Bronchial epithelial cell (primary cell): ENCODE data around the gene METAP1D. TPM values are rescaled to one million over a fixed set of nuclear protein-coding genes. Genes with fewer than 3 reads are reported as not detected.

Experiments
- DNase-seq: peaks from one replicate; pipeline ENCODE4 v3.0.0-alpha.2; 2010; ENCODE audit warnings: low read depth
- FAIRE-seq: peaks from 2 replicates; lab custom pipeline; 2011; peaks lifted over from hg19 to GRCh38; lab: Jason Lieb, UNC
- H3K27me3 ChIP-seq: 2 replicates; pipeline ENCODE4 v1.5.1; 2011; ENCODE audit warnings: low read length; ENCODE audit not compliant: control insufficient read depth, insufficient read depth
- H3K36me3 ChIP-seq: 2 replicates; pipeline ENCODE4 v1.5.1; 2011; ENCODE audit warnings: low read length; ENCODE audit not compliant: control insufficient read depth, insufficient read depth
- H3K4me3 ChIP-seq: 2 replicates; pipeline ENCODE4 v1.5.1; 2011; ENCODE audit warnings: mild to moderate bottlenecking, low read depth, low read length, control low read depth
- total RNA-seq: library from RNA; depleted of rRNA; stranded (reverse); fragments of >200 nt; gene quantifications from 2 replicates; pipeline ENCODE4 v1.2.1, GENCODE V29; 2014
- TF ChIP-seq, protein P1 (sequence below): IDR thresholded peaks from 2 replicates; pipeline ENCODE4 v1.5.1; 2011; ENCODE audit warnings: mild to moderate bottlenecking, moderate library complexity, low read length, control low read depth, inconsistent platforms; ENCODE audit not compliant: insufficient read depth, severe bottlenecking

The METAP1D gene
- total RNA-seq, 1 donor from 2014 or later: 2.6 TPM

DNA sequence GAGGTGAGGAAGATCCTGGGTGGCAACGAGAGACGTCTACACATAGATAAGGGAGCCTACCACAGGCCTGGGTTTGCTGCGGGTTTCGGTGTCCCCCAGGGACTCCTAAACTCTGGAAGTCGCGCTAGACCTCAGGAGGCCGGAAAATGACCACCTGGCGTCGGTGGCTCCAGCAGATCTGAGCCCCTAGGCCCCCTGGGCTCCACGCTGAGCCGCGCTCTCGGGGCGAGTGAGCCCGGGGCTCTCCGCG is 84.6 kb downstream of the METAP1D start:
- no peaks in the 10 kb centered on the region for H3K36me3 ChIP-seq
- peaks cover 79% of the 10 kb centered on the region for H3K27me3 ChIP-seq
- no peak overlapping the region for H3K4me3 ChIP-seq
- no peak for FAIRE-seq
- TF ChIP-seq, protein P1, sequence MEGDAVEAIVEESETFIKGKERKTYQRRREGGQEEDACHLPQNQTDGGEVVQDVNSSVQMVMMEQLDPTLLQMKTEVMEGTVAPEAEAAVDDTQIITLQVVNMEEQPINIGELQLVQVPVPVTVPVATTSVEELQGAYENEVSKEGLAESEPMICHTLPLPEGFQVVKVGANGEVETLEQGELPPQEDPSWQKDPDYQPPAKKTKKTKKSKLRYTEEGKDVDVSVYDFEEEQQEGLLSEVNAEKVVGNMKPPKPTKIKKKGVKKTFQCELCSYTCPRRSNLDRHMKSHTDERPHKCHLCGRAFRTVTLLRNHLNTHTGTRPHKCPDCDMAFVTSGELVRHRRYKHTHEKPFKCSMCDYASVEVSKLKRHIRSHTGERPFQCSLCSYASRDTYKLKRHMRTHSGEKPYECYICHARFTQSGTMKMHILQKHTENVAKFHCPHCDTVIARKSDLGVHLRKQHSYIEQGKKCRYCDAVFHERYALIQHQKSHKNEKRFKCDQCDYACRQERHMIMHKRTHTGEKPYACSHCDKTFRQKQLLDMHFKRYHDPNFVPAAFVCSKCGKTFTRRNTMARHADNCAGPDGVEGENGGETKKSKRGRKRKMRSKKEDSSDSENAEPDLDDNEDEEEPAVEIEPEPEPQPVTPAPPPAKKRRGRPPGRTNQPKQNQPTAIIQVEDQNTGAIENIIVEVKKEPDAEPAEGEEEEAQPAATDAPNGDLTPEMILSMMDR: no peak
- no peak for DNase-seq

DNA sequence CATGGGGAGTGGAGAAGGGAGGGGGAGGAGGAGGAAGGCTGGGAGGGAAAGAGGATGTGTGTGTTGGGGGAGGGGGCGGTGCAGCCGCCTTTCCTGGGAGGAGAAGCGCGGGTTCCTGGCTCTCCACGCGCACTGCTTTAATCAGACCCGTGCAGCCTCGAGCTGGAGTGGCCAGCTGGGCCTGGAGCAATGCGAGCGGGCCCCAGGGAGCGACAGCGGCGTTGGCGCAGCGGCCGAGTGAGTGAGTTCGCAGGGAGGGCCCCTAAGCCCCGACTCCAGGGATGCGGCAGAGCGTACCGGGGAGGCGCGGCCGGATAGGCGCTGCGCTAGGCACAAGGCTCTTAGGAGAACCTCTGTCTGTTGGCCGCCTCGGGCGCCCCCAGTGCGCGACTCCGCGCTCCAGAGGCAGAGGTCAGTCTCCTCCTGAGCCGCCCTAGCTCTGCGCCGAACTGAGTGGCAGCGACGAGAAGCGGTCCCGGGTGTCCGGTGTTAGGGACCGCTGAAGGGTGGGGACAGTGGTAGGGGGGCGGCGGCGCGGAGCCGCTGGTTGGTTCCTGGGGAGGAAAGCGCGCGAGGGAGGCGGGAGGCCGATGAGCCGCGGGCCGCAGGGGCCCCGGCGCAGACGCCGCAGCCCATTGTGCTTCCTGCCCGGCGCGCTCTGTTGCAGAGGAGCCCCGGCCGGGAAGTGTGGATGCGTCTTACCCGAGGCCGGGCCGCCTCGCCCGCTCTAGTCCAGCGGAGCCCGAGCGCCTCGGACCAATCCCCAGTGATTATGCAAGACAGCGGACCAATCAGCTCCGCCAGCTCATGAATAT is 85.1 kb downstream of the METAP1D start:
- DNase-seq: peak; percentile 90
- H3K27me3 ChIP-seq: peaks cover 84% of the 10 kb centered on the region
- H3K36me3 ChIP-seq: no peaks in the 10 kb centered on the region
- TF ChIP-seq, protein P1: no peak
- H3K4me3 ChIP-seq: peak overlapping the region; percentile 38
- no peak for FAIRE-seq

DNA sequence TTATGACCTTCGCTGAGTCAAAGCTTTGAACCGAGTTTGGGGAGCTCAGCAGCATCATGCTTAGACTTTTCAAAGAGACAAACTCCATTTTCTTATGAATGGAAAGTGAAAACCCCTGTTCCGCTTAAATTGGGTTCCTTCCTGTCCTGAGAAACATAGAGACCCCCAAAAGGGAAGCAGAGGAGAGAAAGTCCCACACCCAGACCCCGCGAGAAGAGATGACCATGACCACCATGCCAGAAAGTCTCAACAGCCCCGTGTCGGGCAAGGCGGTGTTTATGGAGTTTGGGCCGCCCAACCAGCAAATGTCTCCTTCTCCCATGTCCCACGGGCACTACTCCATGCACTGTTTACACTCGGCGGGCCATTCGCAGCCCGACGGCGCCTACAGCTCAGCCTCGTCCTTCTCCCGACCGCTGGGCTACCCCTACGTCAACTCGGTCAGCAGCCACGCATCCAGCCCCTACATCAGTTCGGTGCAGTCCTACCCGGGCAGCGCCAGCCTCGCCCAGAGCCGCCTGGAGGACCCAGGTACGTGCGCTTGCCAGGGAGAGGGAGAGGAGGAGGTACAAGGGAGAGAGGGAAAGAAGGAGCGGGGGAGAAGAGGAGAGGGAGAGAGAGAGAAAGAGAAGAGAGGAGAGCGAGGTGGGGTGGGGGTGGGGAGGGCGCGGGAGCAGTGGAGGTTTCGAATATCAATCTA is 85.9 kb downstream of the METAP1D start, which contains the start of gene DLX1:
TSS of gene DLX1 (plus strand) at position 48 of the 700 bp plus-strand sequence. CDS start at position 219, 171 bp downstream.
- no peak for DNase-seq
- Histone ChIP-seq H3K36me3 (no peaks in the 10 kb centered on the region), H3K27me3 (peaks cover 90% of the 10 kb centered on the region), H3K4me3 (peak within 1 kb of the TSS; percentile 38)
- FAIRE-seq: no peak
- TF ChIP-seq, protein P1: no peak

DNA sequence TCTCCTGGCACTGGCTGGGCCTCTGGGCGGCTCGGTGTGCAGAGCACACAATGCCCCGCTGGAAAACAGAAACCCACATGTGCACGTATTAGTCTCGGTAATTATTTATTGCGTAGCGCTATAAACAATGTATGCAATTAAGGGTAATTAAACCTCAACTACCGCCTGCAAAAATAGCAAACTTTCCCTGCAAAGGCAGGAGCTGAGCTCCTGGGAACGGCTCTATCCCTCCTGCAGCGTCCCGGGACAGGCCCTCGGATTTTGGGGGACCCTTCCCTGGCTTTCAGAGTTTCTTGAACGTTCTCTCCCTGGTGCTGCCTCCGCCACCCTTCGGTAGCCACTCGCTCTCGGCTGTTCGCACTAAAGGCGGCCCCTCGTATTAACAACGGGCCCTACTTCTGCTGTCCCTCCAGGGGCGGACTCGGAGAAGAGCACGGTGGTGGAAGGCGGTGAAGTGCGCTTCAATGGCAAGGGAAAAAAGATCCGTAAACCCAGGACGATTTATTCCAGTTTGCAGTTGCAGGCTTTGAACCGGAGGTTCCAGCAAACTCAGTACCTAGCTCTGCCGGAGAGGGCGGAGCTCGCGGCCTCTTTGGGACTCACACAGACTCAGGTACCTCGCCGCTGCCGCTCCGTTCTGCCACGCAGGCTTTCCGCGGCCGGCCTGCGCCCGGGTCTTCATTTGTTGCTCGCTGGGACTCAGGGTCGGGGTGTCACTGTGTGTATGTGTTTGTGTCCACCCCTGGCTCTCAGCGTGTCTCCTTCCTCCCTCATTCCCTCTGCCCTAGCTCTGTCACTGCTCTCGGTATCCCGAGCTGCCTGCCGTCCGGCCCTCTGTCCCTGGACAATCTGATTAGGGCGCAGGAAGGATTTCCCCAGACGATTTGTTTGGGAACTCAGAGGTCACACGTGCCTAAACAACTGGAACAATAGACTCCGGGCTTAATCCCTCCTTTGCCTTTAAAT is 86.8 kb downstream of the METAP1D start:
- Histone ChIP-seq H3K4me3 (no peak overlapping the region), H3K27me3 (peaks cover 86% of the 10 kb centered on the region), H3K36me3 (no peaks in the 10 kb centered on the region)
- no peak for FAIRE-seq
- TF ChIP-seq, protein P1: peak; percentile 51
- no peak for DNase-seq

DNA sequence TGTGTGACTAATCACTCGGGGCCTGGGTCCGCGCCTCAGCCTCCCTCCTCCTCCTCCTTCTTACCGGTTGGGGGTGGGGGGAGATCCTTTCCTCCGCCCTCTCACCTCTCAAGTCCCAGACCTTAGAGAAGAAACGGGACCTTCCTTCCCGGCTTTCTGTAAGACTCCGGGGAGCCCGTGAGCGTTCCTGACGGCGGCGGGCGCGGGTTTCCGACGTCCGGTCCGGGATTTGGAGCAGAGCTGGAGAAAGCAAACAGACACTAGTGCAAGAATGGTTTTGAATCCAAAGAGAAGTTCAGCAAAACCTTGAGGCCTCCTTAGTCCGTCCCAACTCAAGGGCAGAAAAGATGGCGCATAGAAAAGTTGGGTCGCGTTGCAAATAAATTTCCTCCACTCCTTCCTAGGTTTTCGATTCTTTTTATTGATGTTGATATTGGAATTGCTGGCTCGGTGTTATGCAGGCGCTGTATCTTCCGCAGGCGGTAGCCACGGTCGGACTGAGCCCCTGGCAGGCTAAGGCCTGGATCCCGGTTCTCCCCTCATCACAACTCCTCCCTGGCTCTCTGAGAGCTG is 87.5 kb downstream of the METAP1D start:
- DNase-seq (no peak), FAIRE-seq (no peak)
- no peak overlapping the region for H3K4me3 ChIP-seq
- TF ChIP-seq, protein P1: no peak
- no peaks in the 10 kb centered on the region for H3K36me3 ChIP-seq
- peaks cover 84% of the 10 kb centered on the region for H3K27me3 ChIP-seq
